Measurements from ENCODE around the gene ARSK.

ARSK gene, protein sequence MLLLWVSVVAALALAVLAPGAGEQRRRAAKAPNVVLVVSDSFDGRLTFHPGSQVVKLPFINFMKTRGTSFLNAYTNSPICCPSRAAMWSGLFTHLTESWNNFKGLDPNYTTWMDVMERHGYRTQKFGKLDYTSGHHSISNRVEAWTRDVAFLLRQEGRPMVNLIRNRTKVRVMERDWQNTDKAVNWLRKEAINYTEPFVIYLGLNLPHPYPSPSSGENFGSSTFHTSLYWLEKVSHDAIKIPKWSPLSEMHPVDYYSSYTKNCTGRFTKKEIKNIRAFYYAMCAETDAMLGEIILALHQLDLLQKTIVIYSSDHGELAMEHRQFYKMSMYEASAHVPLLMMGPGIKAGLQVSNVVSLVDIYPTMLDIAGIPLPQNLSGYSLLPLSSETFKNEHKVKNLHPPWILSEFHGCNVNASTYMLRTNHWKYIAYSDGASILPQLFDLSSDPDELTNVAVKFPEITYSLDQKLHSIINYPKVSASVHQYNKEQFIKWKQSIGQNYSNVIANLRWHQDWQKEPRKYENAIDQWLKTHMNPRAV

DNA sequence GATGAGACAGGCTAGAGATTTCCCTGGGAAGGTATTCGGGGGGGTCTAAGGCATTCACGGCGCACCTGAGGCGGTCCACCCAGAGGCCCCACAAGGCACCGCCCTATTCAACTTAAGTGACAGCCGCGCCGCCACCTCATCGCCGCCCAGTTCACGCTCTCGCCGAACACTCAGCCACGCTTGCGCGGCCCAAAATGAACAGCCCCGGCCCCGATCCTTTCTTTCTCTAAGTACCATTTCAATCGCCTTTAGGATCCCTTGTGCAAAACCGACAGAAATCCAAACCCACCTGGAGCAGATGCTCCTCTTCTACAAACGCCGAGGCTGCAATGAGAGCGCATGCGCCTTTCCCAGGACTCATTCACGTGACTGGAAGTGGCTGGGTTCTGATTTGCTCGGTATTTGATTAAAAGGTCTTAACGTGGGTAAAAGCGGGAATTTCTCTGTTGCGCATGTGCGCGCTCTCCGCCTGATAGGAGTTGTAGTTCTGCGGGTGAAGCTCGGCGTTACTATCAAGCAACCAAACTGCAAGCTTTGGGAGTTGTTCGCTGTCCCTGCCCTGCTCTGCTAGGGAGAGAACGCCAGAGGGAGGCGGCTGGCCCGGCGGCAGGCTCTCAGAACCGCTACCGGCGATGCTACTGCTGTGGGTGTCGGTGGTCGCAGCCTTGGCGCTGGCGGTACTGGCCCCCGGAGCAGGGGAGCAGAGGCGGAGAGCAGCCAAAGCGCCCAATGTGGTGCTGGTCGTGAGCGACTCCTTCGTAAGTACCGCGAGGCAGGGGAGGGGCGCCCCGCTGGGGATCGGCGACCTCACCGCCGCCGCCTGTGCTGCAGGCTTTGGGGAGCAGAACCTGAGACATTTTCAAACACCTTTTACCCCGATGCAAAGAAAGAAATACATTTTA lies at the start of gene ARSK, which contains the start of gene SKIC3:
Gene ARSK, plus strand, starts transcription at position 455 of the 902 bp plus-strand sequence. Its CDS starts 178 bp downstream, at position 633.
Gene SKIC3, minus strand, starts transcription at position 331 of the 902 bp plus-strand sequence. CDS start 7,827 bp downstream, outside the sequence.
- TF ChIP-seq, protein P1, sequence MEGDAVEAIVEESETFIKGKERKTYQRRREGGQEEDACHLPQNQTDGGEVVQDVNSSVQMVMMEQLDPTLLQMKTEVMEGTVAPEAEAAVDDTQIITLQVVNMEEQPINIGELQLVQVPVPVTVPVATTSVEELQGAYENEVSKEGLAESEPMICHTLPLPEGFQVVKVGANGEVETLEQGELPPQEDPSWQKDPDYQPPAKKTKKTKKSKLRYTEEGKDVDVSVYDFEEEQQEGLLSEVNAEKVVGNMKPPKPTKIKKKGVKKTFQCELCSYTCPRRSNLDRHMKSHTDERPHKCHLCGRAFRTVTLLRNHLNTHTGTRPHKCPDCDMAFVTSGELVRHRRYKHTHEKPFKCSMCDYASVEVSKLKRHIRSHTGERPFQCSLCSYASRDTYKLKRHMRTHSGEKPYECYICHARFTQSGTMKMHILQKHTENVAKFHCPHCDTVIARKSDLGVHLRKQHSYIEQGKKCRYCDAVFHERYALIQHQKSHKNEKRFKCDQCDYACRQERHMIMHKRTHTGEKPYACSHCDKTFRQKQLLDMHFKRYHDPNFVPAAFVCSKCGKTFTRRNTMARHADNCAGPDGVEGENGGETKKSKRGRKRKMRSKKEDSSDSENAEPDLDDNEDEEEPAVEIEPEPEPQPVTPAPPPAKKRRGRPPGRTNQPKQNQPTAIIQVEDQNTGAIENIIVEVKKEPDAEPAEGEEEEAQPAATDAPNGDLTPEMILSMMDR (IDR thresholded peaks at IDR 0.05; ENCODE audit: control insufficient read depth, insufficient read depth, low read depth, low read length, missing control alignments), result peak; percentile 61
- H3K4me3 ChIP-seq (ENCODE audit: control insufficient read depth, low read depth, low read length), result peak within 1 kb of the TSS; percentile 89
- DNase-seq (ENCODE audit: low read depth), result peak; percentile 99

DNA sequence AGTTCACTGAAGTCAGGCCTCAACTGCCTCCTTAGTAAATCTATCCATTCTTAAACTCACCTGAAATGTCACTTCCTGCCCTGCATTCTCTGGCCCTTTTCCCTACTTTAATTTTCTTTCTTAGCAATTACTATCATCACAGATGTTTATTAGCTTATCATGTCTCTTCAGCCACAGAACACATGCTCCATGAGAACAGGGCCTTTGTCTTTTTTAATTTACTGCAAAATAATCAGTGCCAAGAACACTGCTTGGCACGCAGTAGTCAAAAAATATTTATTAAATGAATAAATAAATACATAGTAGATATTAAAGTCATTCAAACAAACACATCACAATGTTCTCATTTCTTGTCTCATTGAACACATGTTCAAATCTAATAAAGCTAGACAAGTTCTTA lies 46.4 kb upstream of the ARSK start:
- H3K4me3 ChIP-seq (ENCODE audit: control insufficient read depth, low read depth, low read length), result no peak overlapping the region
- DNase-seq (ENCODE audit: low read depth), result no peak
- TF ChIP-seq, protein P1 (IDR thresholded peaks at IDR 0.05; ENCODE audit: control insufficient read depth, insufficient read depth, low read depth, low read length, missing control alignments), result no peak

DNA sequence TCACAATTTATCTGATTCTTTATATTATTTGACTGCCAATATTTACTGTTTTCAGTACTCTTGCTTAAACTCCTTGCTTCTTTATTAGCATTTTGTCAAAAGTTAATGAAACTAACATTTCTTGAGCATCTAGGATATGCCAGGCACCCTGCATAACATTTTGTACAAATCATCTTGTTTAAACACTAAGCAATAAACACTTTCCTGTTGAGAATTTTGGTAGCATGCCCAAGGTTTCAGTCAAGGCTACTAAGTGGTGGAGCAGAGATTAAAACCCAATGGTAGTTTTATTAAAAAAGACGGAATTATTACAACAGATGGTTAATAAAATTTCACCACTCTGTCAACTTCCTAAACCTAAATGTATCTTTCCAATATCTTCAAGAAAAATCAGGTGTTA lies 43.3 kb upstream of the ARSK start:
- TF ChIP-seq, protein P1 (IDR thresholded peaks at IDR 0.05; ENCODE audit: control insufficient read depth, insufficient read depth, low read depth, low read length, missing control alignments), result no peak
- H3K4me3 ChIP-seq (ENCODE audit: control insufficient read depth, low read depth, low read length), result no peak overlapping the region
- DNase-seq (ENCODE audit: low read depth), result no peak

DNA sequence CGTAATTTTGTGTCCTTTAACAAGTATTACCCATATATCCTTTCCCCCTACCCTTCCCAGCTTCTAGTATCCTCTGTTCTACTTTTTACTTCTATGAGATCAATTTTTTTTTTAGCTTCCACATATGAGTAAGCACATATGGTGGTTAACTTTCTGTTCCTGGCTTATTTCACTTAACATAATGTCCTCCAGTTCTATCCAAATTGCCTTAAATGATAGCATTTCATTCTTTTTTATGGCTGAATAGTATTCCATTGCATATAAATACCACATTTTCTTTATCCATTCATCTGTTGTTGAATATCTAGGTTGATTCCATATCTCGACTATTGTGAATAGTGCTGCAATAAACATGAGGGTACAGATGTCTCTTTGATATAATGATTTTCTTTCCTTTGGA lies 36.5 kb upstream of the ARSK start:
- no peak for DNase-seq (ENCODE audit: low read depth)
- H3K4me3 ChIP-seq (ENCODE audit: control insufficient read depth, low read depth, low read length), result no peak overlapping the region
- TF ChIP-seq, protein P1 (IDR thresholded peaks at IDR 0.05; ENCODE audit: control insufficient read depth, insufficient read depth, low read depth, low read length, missing control alignments), result no peak

DNA sequence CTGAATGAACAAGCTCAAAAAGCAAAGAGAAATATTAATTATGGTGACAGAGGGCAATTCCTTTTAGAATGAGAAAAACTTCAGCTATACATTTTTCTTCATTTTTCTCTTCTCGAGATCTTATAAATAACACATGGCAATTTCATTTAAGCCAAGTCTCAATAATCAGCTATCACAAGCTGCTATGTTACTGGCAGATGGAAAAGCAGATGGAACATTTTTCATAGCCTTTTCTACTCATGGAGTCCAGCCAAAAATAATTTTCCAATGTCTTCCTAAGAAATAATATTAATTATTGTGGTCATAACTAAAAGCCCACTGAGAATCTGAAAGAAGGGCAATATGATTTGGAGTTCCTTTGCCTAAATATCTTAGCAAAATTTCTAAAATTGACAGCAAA lies 35.8 kb upstream of the ARSK start:
- TF ChIP-seq, protein P1 (IDR thresholded peaks at IDR 0.05; ENCODE audit: control insufficient read depth, insufficient read depth, low read depth, low read length, missing control alignments), result no peak
- no peak overlapping the region for H3K4me3 ChIP-seq (ENCODE audit: control insufficient read depth, low read depth, low read length)
- DNase-seq (ENCODE audit: low read depth), result no peak

DNA sequence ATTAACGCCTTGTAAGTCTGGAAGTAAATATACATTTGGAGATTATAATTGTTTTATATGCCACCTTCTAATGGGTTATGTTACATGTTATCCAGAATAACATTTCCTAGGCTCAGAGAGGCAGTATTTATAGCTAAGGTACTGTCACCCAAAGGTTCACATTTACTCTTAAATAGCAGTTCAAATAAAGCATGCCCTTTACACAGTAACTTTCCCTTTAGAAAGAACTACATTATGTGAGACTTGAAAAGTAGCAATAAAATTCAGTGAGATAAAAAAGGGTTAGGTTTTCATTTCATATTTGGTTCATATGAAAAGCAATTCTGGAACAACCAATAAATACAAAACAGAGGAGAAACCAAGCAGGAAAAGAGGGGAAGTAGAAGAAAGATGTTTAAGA lies 35.2 kb upstream of the ARSK start:
- TF ChIP-seq, protein P1 (IDR thresholded peaks at IDR 0.05; ENCODE audit: control insufficient read depth, insufficient read depth, low read depth, low read length, missing control alignments), result no peak
- H3K4me3 ChIP-seq (ENCODE audit: control insufficient read depth, low read depth, low read length), result no peak overlapping the region
- DNase-seq (ENCODE audit: low read depth), result no peak

All from AG09309 (cell line).